Measurements from ENCODE around the gene SPIRE1. TPM values are rescaled to one million over a fixed set of nuclear protein-coding genes. Genes with fewer than 3 reads are reported as not detected.

The SPIRE1 gene
- total and polyA plus RNA-seq, 4 donors, result 0.29 to 5.7 (median 3.2) TPM

GRCh38 chr18:12564861-12565260, 93.0 kb downstream of the SPIRE1 start:
- no peak overlapping the region for H3K4me3 ChIP-seq (ENCODE audit: low read depth in 1 of 3, low read length in 3 of 3)
- H3K9me3 ChIP-seq (ENCODE audit: control insufficient read depth in 4 of 4, low read length in 3 of 4), result no peaks in the 10 kb centered on the region
- TF ChIP-seq HNF4G (IDR thresholded peaks at IDR 0.05), result no peak
- TF ChIP-seq, protein P1, sequence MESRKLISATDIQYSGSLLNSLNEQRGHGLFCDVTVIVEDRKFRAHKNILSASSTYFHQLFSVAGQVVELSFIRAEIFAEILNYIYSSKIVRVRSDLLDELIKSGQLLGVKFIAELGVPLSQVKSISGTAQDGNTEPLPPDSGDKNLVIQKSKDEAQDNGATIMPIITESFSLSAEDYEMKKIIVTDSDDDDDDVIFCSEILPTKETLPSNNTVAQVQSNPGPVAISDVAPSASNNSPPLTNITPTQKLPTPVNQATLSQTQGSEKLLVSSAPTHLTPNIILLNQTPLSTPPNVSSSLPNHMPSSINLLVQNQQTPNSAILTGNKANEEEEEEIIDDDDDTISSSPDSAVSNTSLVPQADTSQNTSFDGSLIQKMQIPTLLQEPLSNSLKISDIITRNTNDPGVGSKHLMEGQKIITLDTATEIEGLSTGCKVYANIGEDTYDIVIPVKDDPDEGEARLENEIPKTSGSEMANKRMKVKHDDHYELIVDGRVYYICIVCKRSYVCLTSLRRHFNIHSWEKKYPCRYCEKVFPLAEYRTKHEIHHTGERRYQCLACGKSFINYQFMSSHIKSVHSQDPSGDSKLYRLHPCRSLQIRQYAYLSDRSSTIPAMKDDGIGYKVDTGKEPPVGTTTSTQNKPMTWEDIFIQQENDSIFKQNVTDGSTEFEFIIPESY (IDR thresholded peaks at IDR 0.05), result no peak
- no peak for TF ChIP-seq REST (IDR thresholded peaks at IDR 0.05)
- TF ChIP-seq RXRA (IDR thresholded peaks at IDR 0.05), result no peak
- no peak for TF ChIP-seq CTCF (IDR thresholded peaks at IDR 0.05; ENCODE audit: low read depth, low read length, missing input control)
- no peak for TF ChIP-seq EGR1 (IDR thresholded peaks at IDR 0.05; ENCODE audit: low read depth in 2 of 2)
- TF ChIP-seq JUND (IDR thresholded peaks at IDR 0.05), result no peak
- TF ChIP-seq TAF1 (conservative IDR thresholded peaks at IDR 0.05), result no peak
- no peak for TF ChIP-seq YY1 (IDR thresholded peaks at IDR 0.05)
- H3K4me1 ChIP-seq (ENCODE audit: control insufficient read depth in 4 of 4, insufficient read depth in 4 of 4, low read length in 3 of 4), result peaks cover 0 to 4% (median 0%) of the 10 kb centered on the region in 4 donors
- H3K27me3 ChIP-seq (ENCODE audit: control insufficient read depth in 4 of 4, insufficient read depth in 4 of 4, low read length in 3 of 4), result no peaks in the 10 kb centered on the region
- no peaks in the 10 kb centered on the region for H3K36me3 ChIP-seq (ENCODE audit: control insufficient read depth in 4 of 4, insufficient read depth in 3 of 4, low read depth in 1 of 4, low read length in 3 of 4)
- H3K9ac ChIP-seq (ENCODE audit: low read depth in 1 of 2, low read length in 2 of 2), result no peak overlapping the region
- WGBS, result 90% methylated on average over 1 of the region's 1 CpG
- DNase-seq (ENCODE audit: low spot score), result no peak
- H3K27ac ChIP-seq (ENCODE audit: low read depth in 1 of 2, low read length in 2 of 2), result no peak overlapping the region

DNA sequence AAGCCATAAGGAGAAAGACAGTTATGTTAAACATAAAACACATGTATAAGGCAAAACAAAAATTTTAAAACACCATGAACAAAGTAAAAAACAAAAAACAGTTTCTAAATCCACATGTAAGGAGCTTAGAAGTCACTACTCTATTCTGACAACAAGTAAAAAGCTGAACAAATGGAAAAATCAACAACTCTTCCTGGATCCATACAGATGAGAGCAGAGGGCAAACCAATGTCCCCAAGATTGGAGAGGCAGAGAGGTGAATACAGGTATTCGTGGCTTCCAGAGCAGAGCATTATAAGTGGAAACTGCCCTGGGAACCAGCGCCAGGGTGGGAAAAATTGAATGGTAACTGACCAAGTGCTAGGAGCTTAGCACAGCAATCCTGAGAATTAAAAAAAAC, 93.5 kb downstream of the SPIRE1 start:
- Histone ChIP-seq H3K9me3 (ENCODE audit: control insufficient read depth in 4 of 4, low read length in 3 of 4) (peaks cover 0 to under 1% (median 0%) of the 10 kb centered on the region in 4 donors), H3K4me1 (ENCODE audit: control insufficient read depth in 4 of 4, insufficient read depth in 4 of 4, low read length in 3 of 4) (peaks cover 0 to 4% (median 0%) of the 10 kb centered on the region in 4 donors), H3K27ac (ENCODE audit: low read depth in 1 of 2, low read length in 2 of 2) (peak overlapping the region in 1 of 2 donors; percentile 47), H3K27me3 (ENCODE audit: control insufficient read depth in 4 of 4, insufficient read depth in 4 of 4, low read length in 3 of 4) (no peaks in the 10 kb centered on the region), H3K4me3 (ENCODE audit: low read depth in 1 of 3, low read length in 3 of 3) (no peak overlapping the region), H3K36me3 (ENCODE audit: control insufficient read depth in 4 of 4, insufficient read depth in 3 of 4, low read depth in 1 of 4, low read length in 3 of 4) (no peaks in the 10 kb centered on the region), H3K9ac (ENCODE audit: low read depth in 1 of 2, low read length in 2 of 2) (no peak overlapping the region)
- 66% methylated on average over 2 of the region's 2 CpGs for WGBS
- DNase-seq (ENCODE audit: low spot score), result no peak
- no peak for TF ChIP-seq NR2F2 (IDR thresholded peaks at IDR 0.05)
- TF ChIP-seq SP1 (IDR thresholded peaks at IDR 0.05), result no peak
- no peak for TF ChIP-seq JUND (IDR thresholded peaks at IDR 0.05)
- TF ChIP-seq FOXA2 (IDR thresholded peaks at IDR 0.05), result peak; percentile 69
- TF ChIP-seq REST (IDR thresholded peaks at IDR 0.05), result no peak
- no peak for TF ChIP-seq TAF1 (conservative IDR thresholded peaks at IDR 0.05)
- TF ChIP-seq GABPA (IDR thresholded peaks at IDR 0.05 in 1 of 2, conservative IDR thresholded peaks at IDR 0.05 in 1 of 2), result no peak
- TF ChIP-seq, protein P2, sequence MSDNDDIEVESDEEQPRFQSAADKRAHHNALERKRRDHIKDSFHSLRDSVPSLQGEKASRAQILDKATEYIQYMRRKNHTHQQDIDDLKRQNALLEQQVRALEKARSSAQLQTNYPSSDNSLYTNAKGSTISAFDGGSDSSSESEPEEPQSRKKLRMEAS (IDR thresholded peaks at IDR 0.05), result no peak
- TF ChIP-seq EGR1 (IDR thresholded peaks at IDR 0.05; ENCODE audit: low read depth in 2 of 2), result peak in 1 of 2 donors; percentile 52
- no peak for TF ChIP-seq FOXA1 (IDR thresholded peaks at IDR 0.05)
- TF ChIP-seq, protein P1 (IDR thresholded peaks at IDR 0.05), result no peak
- no peak for TF ChIP-seq HNF4G (IDR thresholded peaks at IDR 0.05)
- TF ChIP-seq ATF3 (IDR thresholded peaks at IDR 0.05), result no peak
- TF ChIP-seq HNF4A (conservative IDR thresholded peaks at IDR 0.05), result peak in 1 of 2 donors; percentile 50
- TF ChIP-seq YY1 (IDR thresholded peaks at IDR 0.05), result peak; percentile 17
- TF ChIP-seq RXRA (IDR thresholded peaks at IDR 0.05), result peak in 1 of 2 donors; percentile 37
